ENCODE data around the gene ZNF189. TPM values are rescaled to one million over a fixed set of nuclear protein-coding genes. Genes with fewer than 3 reads are reported as not detected.
A peak's percentile ranks its signal among the peaks of the same experiment; 100 is the strongest.

The ZNF189 gene
- total RNA-seq, 6 experiments from 2014 or later: 10.2 to 11.6 (median 11.2) TPM

DNA sequence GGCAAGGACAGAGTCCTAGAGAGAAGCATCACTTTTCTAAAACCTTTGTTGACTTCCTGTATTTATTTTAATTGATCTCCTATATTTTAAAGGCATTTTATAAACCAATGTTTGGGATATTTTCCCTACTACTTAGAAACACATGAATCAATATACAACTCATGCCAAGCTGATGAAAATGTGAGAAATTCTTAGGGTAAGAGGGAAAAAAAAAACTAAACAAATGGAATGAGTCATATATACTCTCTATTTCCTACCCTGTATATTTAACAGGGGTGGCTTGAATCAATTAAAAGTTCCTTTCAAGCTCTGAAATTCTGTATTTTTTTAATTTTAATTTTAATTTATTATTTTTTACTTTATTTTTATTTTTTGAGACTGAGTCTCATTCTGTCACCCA is 33.5 kb upstream of the ZNF189 start:
- Mint-ChIP-seq H3K36me3 (ENCODE audit: low read depth) (no peaks in the 10 kb centered on the region), H3K27ac (no peak overlapping the region), H3K9me3 (no peaks in the 10 kb centered on the region), H3K4me3 (no peak overlapping the region), H3K4me1 (ENCODE audit: low read depth) (peaks cover 23% of the 10 kb centered on the region), H3K27me3 (ENCODE audit: insufficient read depth) (no peaks in the 10 kb centered on the region; the same call in 1 of the 2 replicates)
- DNase-seq: no peak
- TF ChIP-seq, protein P1, sequence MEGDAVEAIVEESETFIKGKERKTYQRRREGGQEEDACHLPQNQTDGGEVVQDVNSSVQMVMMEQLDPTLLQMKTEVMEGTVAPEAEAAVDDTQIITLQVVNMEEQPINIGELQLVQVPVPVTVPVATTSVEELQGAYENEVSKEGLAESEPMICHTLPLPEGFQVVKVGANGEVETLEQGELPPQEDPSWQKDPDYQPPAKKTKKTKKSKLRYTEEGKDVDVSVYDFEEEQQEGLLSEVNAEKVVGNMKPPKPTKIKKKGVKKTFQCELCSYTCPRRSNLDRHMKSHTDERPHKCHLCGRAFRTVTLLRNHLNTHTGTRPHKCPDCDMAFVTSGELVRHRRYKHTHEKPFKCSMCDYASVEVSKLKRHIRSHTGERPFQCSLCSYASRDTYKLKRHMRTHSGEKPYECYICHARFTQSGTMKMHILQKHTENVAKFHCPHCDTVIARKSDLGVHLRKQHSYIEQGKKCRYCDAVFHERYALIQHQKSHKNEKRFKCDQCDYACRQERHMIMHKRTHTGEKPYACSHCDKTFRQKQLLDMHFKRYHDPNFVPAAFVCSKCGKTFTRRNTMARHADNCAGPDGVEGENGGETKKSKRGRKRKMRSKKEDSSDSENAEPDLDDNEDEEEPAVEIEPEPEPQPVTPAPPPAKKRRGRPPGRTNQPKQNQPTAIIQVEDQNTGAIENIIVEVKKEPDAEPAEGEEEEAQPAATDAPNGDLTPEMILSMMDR (IDR thresholded peaks at IDR 0.05): no peak

DNA sequence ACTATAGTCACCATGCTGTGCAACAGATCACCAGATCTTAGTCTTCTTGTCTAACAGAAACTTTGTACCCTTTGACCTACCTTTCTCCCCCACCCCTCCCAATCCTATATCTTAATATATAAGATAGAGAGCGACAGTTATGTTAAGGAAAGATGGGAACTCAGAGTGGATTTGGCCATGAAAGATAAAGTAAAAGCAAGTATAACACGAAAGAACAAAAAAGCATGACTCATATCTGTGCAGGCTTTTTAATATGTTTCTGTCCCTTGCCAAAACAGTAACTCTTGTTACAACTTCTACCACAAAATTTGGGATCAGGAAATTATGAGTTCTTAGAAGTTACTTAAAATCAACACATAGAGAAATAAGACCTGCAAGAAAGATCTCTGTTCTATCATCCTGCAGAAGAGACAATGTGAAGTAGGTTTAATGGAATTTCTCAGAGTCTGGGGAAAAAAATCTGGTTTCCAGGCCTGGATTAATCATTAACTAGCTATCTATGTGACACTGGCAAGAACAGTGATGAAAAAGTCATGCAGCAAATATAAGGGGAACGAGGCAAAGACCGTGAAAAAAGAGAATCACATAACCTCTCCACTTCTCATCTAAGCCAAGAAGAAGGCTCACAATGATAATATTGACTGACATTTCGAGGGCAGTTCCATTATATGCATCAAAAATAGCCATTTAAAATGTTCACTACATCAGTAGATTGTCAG is 32.5 kb upstream of the ZNF189 start:
- peak; percentile 18 for DNase-seq
- TF ChIP-seq, protein P1 (IDR thresholded peaks at IDR 0.05): no peak
- Mint-ChIP-seq H3K27me3 (ENCODE audit: insufficient read depth) (no peaks in the 10 kb centered on the region; the same call in 1 of the 2 replicates), H3K9me3 (no peaks in the 10 kb centered on the region), H3K4me3 (peak overlapping the region; percentile 0; the same call in 1 of the 2 replicates), H3K4me1 (ENCODE audit: low read depth) (peaks cover 23% of the 10 kb centered on the region), H3K36me3 (ENCODE audit: low read depth) (no peaks in the 10 kb centered on the region), H3K27ac (no peak overlapping the region)

DNA sequence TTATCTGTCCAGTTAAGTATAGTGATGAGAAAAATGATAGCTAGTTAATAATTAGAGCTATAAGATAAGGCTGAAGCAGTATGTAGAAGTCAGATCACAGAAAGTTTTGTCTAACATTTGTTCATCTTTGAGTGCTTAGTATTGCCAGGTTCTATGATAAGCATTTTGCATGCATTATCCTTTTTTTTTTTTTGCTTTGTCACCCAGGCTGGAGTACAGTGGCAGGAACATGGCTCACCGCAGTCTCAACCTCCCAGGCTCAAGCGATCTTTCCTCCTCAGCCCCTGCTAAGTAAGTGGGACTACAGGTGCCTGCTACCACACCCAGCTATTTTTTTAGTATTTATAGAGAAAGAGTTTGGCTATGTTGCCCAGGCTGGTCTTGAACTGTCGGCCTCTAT is 31.3 kb upstream of the ZNF189 start:
- Mint-ChIP-seq H3K4me3 (no peak overlapping the region), H3K9me3 (no peaks in the 10 kb centered on the region), H3K27me3 (ENCODE audit: insufficient read depth) (no peaks in the 10 kb centered on the region; the same call in 1 of the 2 replicates), H3K36me3 (ENCODE audit: low read depth) (no peaks in the 10 kb centered on the region), H3K4me1 (ENCODE audit: low read depth) (peaks cover 23% of the 10 kb centered on the region), H3K27ac (no peak overlapping the region)
- no peak for DNase-seq
- TF ChIP-seq, protein P1 (IDR thresholded peaks at IDR 0.05): no peak

DNA sequence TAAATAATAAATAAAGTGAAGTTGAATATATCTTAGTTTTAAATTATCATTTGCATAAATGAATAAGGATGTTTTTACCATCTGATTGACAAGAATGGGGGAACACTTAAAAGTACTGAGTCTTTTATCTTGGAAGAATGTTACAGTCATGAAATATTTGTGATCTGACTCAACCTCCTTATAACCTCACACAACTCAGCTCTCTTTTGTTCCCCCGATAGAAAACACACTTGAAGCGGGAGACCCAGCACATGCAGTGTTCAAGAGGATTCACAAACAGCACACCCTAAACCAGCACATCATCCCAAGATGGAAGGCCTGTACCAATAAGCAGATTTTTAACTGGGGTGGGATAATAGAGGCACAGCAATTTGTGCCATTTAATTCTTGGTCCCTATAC is 29.4 kb upstream of the ZNF189 start:
- TF ChIP-seq, protein P1 (IDR thresholded peaks at IDR 0.05): no peak
- no peaks in the 10 kb centered on the region; the same call in 1 of the 2 replicates for H3K27me3 Mint-ChIP-seq (ENCODE audit: insufficient read depth)
- no peak overlapping the region for H3K4me3 Mint-ChIP-seq
- H3K9me3 Mint-ChIP-seq: no peaks in the 10 kb centered on the region
- H3K27ac Mint-ChIP-seq: no peak overlapping the region
- H3K36me3 Mint-ChIP-seq (ENCODE audit: low read depth): no peaks in the 10 kb centered on the region
- H3K4me1 Mint-ChIP-seq (ENCODE audit: low read depth): peaks cover 23% of the 10 kb centered on the region
- no peak for DNase-seq

DNA sequence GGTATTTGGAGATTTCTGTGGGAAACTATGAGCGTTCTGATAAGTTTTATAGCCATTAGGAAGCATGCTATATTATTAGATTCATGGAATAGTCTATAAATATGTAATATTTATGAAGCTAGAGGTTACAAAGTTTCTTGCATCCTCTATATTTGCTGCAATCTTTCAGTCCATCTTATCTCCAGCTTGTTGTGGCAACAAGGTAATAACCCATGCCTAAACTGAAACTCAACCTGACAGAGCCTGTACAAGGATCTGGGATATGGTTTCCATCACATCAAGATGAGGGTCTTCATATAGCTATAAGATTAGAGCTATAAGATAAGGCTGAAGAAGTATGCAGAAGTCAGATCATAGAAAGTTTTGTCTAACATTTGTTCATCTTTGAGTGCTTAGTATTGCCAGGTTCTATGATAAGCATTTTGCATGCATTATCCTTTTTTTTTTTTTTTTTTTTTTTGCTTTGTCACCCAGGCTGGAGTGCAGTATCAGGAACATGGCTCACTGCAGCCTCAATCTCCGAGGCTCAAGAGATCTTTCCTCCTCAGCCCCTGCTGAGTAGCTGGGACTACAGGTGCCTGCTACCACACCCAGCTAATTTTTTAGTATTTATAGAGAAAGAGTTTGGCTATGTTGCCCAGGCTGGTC is 28.6 kb upstream of the ZNF189 start:
- Mint-ChIP-seq H3K27ac (no peak overlapping the region), H3K4me3 (no peak overlapping the region), H3K27me3 (ENCODE audit: insufficient read depth) (no peaks in the 10 kb centered on the region; the same call in 1 of the 2 replicates), H3K9me3 (no peaks in the 10 kb centered on the region), H3K4me1 (ENCODE audit: low read depth) (peaks cover 20% of the 10 kb centered on the region), H3K36me3 (ENCODE audit: low read depth) (no peaks in the 10 kb centered on the region)
- TF ChIP-seq, protein P1 (IDR thresholded peaks at IDR 0.05): no peak
- no peak for DNase-seq
